Sigmoid colon (tissue), 7 donors: ENCODE measurements around the gene MYH14. TPM values are rescaled to one million over a fixed set of nuclear protein-coding genes. Genes with fewer than 3 reads are reported as not detected.

ENCODE experiments used
- DNase-seq: peaks from one replicate; pipeline ENCODE4 v3.0.0-alpha.2; 2019
- H3K27ac ChIP-seq, 4 donors: fragments of 200-600 bp; sonication (generic); one replicate each; pipeline ENCODE4 v1.5.1; 2016 to 2019; ENCODE audit warnings: mild to moderate bottlenecking in 1 of 4
- H3K27me3 ChIP-seq, 3 donors: fragments of 200-600 bp; sonication (generic); one replicate each; pipeline ENCODE4 v1.5.1; 2019; ENCODE audit warnings: mild to moderate bottlenecking in 1 of 3
- H3K36me3 ChIP-seq, 4 donors: fragments of 200-600 bp; sonication (generic); one replicate each; pipeline ENCODE4 v1.5.1; 2016 to 2019
- H3K4me1 ChIP-seq, 4 donors: fragments of 200-600 bp; sonication (generic); one replicate each; pipeline ENCODE4 v1.5.1; 2017 to 2019
- H3K4me3 ChIP-seq, 4 donors: fragments of 200-600 bp; sonication (generic); one replicate each; pipeline ENCODE4 v1.5.1; 2017 to 2019; ENCODE audit warnings: mild to moderate bottlenecking in 2 of 4, moderate library complexity in 1 of 4
- H3K9me3 ChIP-seq, 4 donors: fragments of 200-600 bp in 3 of 4; sonication (generic) in 3 of 4; one replicate each; pipeline versions ENCODE4 v1.5.1 to v1.6.1; 2013 to 2019
- EP300 ChIP-seq, 4 donors: sonication (generic); formaldehyde crosslinking; IDR thresholded peaks; one replicate each; pipeline ENCODE4 v1.6.1; 2017; ENCODE audit warnings: antibody characterized with exemption in 4 of 4
- POLR2A ChIP-seq, 2 donors: fragments of 450-650 bp; IDR thresholded peaks; one replicate each; pipeline ENCODE4 v1.6.1; 2016; ENCODE audit warnings: antibody characterized with exemption in 2 of 2, mild to moderate bottlenecking in 2 of 2, moderate library complexity in 2 of 2
- POLR2AphosphoS5 ChIP-seq, 4 donors: sonication (generic); formaldehyde crosslinking; IDR thresholded peaks; one replicate each; pipeline ENCODE4 v1.6.1; 2017; ENCODE audit warnings: antibody characterized with exemption in 4 of 4
- WGBS, 2 donors: extraction: QIAGEN DNeasy Blood & Tissue Kit; methylation state at CpG; one replicate each; pipeline ENCODE4 v1.1.7; 2013; 5-methylcytosine and 5-hydroxymethylcytosine counted together
- intact Hi-C: fragments of 100-400 bp; cut with DNase I; formaldehyde crosslinking; loops from one replicate; pipeline ENCODE4 v1.15.1; 2023
- polyA plus RNA-seq, 3 donors: library from polyadenylated mRNA; stranded (reverse); fragments of 200-250 nt; gene quantifications; one replicate each; pipeline ENCODE4 v1.2.3, GENCODE V29; 2013
- total RNA-seq, 4 donors: library from RNA; depleted of rRNA; stranded (reverse); fragments of >200 nt; gene quantifications; one replicate each; pipeline ENCODE4 v1.1.0, GENCODE V29; 2016
- TF ChIP-seq, protein P1 (sequence below), 4 experiments: fragments of 450-650 bp in 3 of 4; fragments of 200-600 bp in 1 of 4; IDR thresholded peaks; one replicate each; pipeline ENCODE4 v1.5.1; 2016 to 2019; ENCODE audit warnings: antibody characterized with exemption in 4 of 4, mild to moderate bottlenecking in 3 of 4, moderate library complexity in 2 of 4
- donor health status: healthy with polysubstance abuse.
- donor health status: Bipolar disorder and iron deficiency.
- donor health status: healthy.

The MYH14 gene
- total and polyA plus RNA-seq, 7 donors: 0.16 to 479 (median 3.9) TPM

DNA sequence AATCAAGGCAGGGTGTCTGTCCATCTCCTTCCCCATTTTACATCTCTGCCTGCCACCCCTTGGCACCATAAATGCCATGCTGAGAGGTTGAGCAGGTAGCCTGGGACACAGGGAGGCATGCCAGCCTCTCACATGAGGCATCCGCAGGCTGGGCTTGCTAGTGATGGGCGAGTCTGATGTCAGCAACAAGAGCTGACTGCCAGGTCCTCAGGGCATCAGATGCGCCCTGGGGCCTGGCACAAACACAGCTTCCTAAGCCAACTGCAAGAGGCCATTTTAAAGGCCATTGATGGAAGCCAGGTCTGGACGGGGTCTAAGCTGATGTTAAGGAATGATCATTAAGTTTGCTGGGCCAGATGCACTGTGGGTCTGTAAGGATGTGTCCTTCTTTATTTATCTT lies 34.6 kb downstream of the MYH14 start:
- no peak overlapping the region for H3K27ac ChIP-seq
- DNase-seq: no peak
- TF ChIP-seq POLR2A (IDR thresholded peaks at IDR 0.05) (no peak), POLR2AphosphoS5 (IDR thresholded peaks at IDR 0.05) (no peak)
- TF ChIP-seq, protein P1, sequence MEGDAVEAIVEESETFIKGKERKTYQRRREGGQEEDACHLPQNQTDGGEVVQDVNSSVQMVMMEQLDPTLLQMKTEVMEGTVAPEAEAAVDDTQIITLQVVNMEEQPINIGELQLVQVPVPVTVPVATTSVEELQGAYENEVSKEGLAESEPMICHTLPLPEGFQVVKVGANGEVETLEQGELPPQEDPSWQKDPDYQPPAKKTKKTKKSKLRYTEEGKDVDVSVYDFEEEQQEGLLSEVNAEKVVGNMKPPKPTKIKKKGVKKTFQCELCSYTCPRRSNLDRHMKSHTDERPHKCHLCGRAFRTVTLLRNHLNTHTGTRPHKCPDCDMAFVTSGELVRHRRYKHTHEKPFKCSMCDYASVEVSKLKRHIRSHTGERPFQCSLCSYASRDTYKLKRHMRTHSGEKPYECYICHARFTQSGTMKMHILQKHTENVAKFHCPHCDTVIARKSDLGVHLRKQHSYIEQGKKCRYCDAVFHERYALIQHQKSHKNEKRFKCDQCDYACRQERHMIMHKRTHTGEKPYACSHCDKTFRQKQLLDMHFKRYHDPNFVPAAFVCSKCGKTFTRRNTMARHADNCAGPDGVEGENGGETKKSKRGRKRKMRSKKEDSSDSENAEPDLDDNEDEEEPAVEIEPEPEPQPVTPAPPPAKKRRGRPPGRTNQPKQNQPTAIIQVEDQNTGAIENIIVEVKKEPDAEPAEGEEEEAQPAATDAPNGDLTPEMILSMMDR (IDR thresholded peaks at IDR 0.05): no peak
- 88 to 93% methylated on average over 4 of the region's 4 CpGs for WGBS, 2 donors
- intact Hi-C loops: no loop called here
- no peaks in the 10 kb centered on the region for H3K36me3 ChIP-seq
- H3K9me3 ChIP-seq: no peaks in the 10 kb centered on the region
- H3K4me1 ChIP-seq: no peaks in the 10 kb centered on the region
- H3K27me3 ChIP-seq: peaks cover 0 to 9% (median 0%) of the 10 kb centered on the region in 3 donors
- H3K4me3 ChIP-seq: no peak overlapping the region

DNA sequence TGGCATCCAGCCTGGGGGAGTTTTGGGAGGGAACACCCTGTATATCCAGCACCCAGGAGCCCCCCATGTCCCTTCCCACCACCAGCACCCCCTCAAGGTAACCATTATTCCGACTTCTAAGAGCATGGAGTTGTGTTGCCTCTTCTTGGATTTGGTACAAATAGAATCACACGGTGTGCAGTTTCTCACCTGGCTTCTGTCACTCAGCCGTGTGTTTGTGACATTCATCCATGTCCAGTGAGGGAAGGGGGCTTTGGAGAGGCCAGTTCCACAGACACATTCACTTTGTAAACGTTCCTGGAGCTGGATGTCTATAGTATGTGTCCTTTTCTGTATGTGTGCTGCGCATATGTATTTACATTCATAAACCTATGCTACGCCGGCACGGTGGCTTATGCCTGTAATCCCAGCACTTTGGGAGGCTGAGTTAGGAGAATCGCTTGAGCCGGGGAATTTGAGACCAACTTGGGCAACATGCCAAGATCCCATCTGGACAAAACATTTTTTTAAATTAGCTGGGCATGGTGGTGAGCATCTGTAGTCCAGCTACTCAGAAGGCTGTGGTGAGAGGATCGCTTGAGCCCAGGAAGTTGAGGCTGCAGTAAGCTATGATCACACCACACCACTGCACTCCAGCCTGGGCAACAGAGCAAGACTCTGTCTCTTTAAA lies 36.6 kb downstream of the MYH14 start:
- TF ChIP-seq EP300 (IDR thresholded peaks at IDR 0.05) (no peak), POLR2A (IDR thresholded peaks at IDR 0.05) (no peak), POLR2AphosphoS5 (IDR thresholded peaks at IDR 0.05) (no peak)
- TF ChIP-seq, protein P1 (IDR thresholded peaks at IDR 0.05): no peak
- intact Hi-C loops: no loop called here
- no peak for DNase-seq
- no peak overlapping the region for H3K4me3 ChIP-seq
- H3K27me3 ChIP-seq: no peaks in the 10 kb centered on the region
- no peaks in the 10 kb centered on the region for H3K9me3 ChIP-seq
- H3K27ac ChIP-seq: no peak overlapping the region
- H3K4me1 ChIP-seq: no peaks in the 10 kb centered on the region
- 84 to 86% methylated on average over 11 of the region's 11 CpGs for WGBS, 2 donors
- no peaks in the 10 kb centered on the region for H3K36me3 ChIP-seq

DNA sequence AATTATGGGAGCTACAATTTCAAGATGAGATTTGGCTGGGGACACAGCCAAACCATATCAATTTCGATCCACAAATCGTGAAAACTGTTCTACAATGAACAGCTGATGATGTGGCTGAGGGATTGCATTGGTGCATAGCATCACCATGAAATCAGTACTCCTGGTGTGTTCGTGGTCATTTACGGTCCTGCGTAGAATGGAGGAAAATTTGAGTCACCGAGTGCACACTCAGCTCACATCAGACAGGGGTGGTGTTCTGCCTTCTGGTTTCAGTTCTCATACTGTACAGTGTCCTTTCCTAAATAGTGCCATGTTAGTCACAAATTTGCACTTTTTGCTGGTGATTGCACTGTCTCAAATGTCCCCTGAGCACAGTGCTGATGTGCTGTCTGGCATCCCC lies 39.2 kb downstream of the MYH14 start:
- no peak for DNase-seq
- Histone ChIP-seq H3K27me3 (peaks cover 0 to 5% (median 0%) of the 10 kb centered on the region in 3 donors), H3K4me3 (no peak overlapping the region), H3K9me3 (no peaks in the 10 kb centered on the region), H3K27ac (no peak overlapping the region), H3K36me3 (no peaks in the 10 kb centered on the region), H3K4me1 (no peaks in the 10 kb centered on the region)
- intact Hi-C loops: no loop called here
- TF ChIP-seq EP300 (IDR thresholded peaks at IDR 0.05): no peak
- TF ChIP-seq POLR2A (IDR thresholded peaks at IDR 0.05): no peak
- TF ChIP-seq POLR2AphosphoS5 (IDR thresholded peaks at IDR 0.05): no peak
- TF ChIP-seq, protein P1 (IDR thresholded peaks at IDR 0.05): no peak
- 82% methylated on average over 6 of the region's 6 CpGs for WGBS, 2 donors

DNA sequence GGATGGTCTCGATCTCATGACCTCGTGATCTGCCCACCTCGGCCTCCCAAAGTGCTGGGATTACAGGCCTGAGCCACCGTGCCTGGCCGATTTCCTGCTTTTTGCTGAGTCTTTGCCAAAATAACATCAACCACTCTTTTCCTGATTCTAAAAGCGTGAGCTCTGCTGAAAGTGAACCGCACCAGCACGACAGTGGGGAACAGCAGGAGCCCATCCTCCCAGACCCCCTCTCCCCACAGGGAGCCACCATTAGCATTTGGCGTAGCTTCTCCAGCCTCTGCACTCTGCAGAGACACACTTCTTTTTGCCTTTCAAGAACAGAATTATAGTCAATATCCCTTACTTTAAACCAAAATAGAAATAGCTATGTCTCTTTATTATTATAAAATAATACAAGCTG lies 41.3 kb downstream of the MYH14 start:
- WGBS, 2 donors: 73 to 85% methylated on average over 9 of the region's 9 CpGs
- Histone ChIP-seq H3K36me3 (no peaks in the 10 kb centered on the region), H3K4me3 (no peak overlapping the region), H3K4me1 (no peaks in the 10 kb centered on the region), H3K27me3 (peaks cover 0 to 8% (median 0%) of the 10 kb centered on the region in 3 donors), H3K9me3 (no peaks in the 10 kb centered on the region), H3K27ac (no peak overlapping the region)
- DNase-seq: no peak
- TF ChIP-seq POLR2A (IDR thresholded peaks at IDR 0.05) (no peak), POLR2AphosphoS5 (IDR thresholded peaks at IDR 0.05) (no peak), EP300 (IDR thresholded peaks at IDR 0.05) (no peak)
- TF ChIP-seq, protein P1 (IDR thresholded peaks at IDR 0.05): no peak
- intact Hi-C loops: no loop called here

DNA sequence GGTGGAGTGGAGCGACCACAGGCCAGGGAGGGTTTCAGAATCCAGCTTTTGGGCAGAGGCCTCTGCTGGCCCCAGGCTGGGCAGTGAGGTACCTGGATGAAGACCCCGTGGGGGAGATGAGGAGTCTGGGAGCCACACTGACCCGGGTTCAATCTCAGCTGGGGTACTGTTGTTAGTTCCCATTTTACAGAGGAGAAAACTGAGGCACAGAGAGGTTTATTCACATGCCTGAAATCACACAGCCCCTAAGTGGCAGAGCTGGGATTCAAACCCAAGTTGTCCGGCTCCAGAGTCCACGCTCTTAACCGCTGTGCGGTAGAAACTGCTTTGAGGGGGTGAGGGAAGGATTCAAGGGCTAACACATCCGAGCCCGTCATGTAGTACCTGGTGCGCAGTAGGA lies 45.0 kb downstream of the MYH14 start:
- peaks cover 0 to 12% (median 7%) of the 10 kb centered on the region in 4 donors for H3K9me3 ChIP-seq
- H3K4me3 ChIP-seq: no peak overlapping the region
- H3K4me1 ChIP-seq: no peaks in the 10 kb centered on the region
- peaks cover 0 to 11% (median 0%) of the 10 kb centered on the region in 3 donors for H3K27me3 ChIP-seq
- H3K27ac ChIP-seq: no peak overlapping the region
- WGBS, 2 donors: 93 to 96% methylated on average over 10 of the region's 10 CpGs
- intact Hi-C loops: no loop called here
- no peak for DNase-seq
- no peak for TF ChIP-seq POLR2AphosphoS5 (IDR thresholded peaks at IDR 0.05)
- no peak for TF ChIP-seq POLR2A (IDR thresholded peaks at IDR 0.05)
- no peak for TF ChIP-seq EP300 (IDR thresholded peaks at IDR 0.05)
- TF ChIP-seq, protein P1 (IDR thresholded peaks at IDR 0.05): no peak
- H3K36me3 ChIP-seq: no peaks in the 10 kb centered on the region
